Prostate gland (tissue), 2 donors: ENCODE data around the gene TSEN54. TPM values are rescaled to one million over a fixed set of nuclear protein-coding genes. Genes with fewer than 3 reads are reported as not detected.

Experiments
- DNase-seq: peaks from one replicate; pipeline ENCODE4 v3.0.0-alpha.2; 2019; ENCODE audit warnings: low spot score
- H3K27ac ChIP-seq, 2 donors: fragments of 200-600 bp; sonication (generic); 2 replicates each; pipeline ENCODE4 v1.5.1; 2017 to 2019
- H3K27me3 ChIP-seq: fragments of 200-600 bp; sonication (generic); replicated peaks from 2 replicates; pipeline ENCODE4 v1.5.1; 2019; ENCODE audit not compliant: insufficient read depth
- H3K36me3 ChIP-seq, 2 donors: fragments of 200-600 bp; sonication (generic); 1 replicate in 1 of 2; 2 replicates in 1 of 2; pipeline versions ENCODE4 v1.5.1 to v1.8.1; 2017 to 2019
- H3K4me1 ChIP-seq: fragments of 200-600 bp; sonication (generic); replicated peaks from 2 replicates; pipeline ENCODE4 v1.5.1; 2019
- H3K4me3 ChIP-seq, 2 donors: fragments of 200-600 bp; sonication (generic); 2 replicates each; pipeline ENCODE4 v1.5.1; 2017 to 2019
- H3K9me3 ChIP-seq: fragments of 200-600 bp; sonication (generic); 2 replicates; pipeline ENCODE4 v1.5.1; 2017
- CTCF ChIP-seq, 4 experiments: fragments of 200-600 bp in 2 of 4; fragments of 450-650 bp in 2 of 4; sonication (generic) in 2 of 4; IDR thresholded peaks; 1 replicate in 3 of 4; 2 replicates in 1 of 4; pipeline ENCODE4 v1.5.1; 2016 to 2019; ENCODE audit warnings: antibody characterized with exemption in 4 of 4, mild to moderate bottlenecking in 2 of 4, moderate library complexity in 2 of 4
- POLR2A ChIP-seq: fragments of 450-650 bp; IDR thresholded peaks from one replicate; pipeline ENCODE4 v1.6.1; 2016; ENCODE audit warnings: antibody characterized with exemption, mild to moderate bottlenecking
- POLR2AphosphoS5 ChIP-seq: sonication (generic); formaldehyde crosslinking; IDR thresholded peaks from one replicate; pipeline ENCODE4 v1.6.1; 2017; ENCODE audit warnings: antibody characterized with exemption
- WGBS: methylation state at CpG from one replicate; pipeline ENCODE4 v1.1.5; 2018; 5-methylcytosine and 5-hydroxymethylcytosine counted together
- intact Hi-C: fragments of 100-400 bp; cut with DNase I; formaldehyde crosslinking; loops from one replicate; pipeline ENCODE4 v1.14.2; 2022
- total RNA-seq, 2 donors: library from RNA; depleted of rRNA; stranded (reverse); fragments of >200 nt; gene quantifications; one replicate each; pipeline ENCODE4 v1.1.0, GENCODE V29; 2016

The TSEN54 gene
- total RNA-seq, 2 donors from 2014 or later: 45.9 to 56.2 TPM

- intact Hi-C loops: no loop called here
- Histone ChIP-seq H3K27me3 (no peaks in the 10 kb centered on the region), H3K4me3 (no peak overlapping the region), H3K27ac (no peak overlapping the region), H3K4me1 (no peaks in the 10 kb centered on the region), H3K9me3 (no peaks in the 10 kb centered on the region), H3K36me3 (peaks cover 8 to 17% of the 10 kb centered on the region in 2 donors)
- WGBS: 75% methylated on average over 21 of the region's 21 CpGs
- TF ChIP-seq POLR2AphosphoS5 (no peak), POLR2A (no peak), CTCF (IDR thresholded peaks at IDR 0.05) (no peak)
- no peak for DNase-seq
Observed at GRCh38 chr17:75498039-75498725, 18.1 kb upstream of the TSEN54 start.

GRCh38 chr17:75498726-75499213 is 17.6 kb upstream of the TSEN54 start:
- no peaks in the 10 kb centered on the region for H3K9me3 ChIP-seq
- DNase-seq: no peak
- TF ChIP-seq POLR2A (no peak), POLR2AphosphoS5 (no peak), CTCF (IDR thresholded peaks at IDR 0.05) (no peak)
- H3K27me3 ChIP-seq: no peaks in the 10 kb centered on the region
- H3K27ac ChIP-seq: no peak overlapping the region
- intact Hi-C loops: no loop called here
- peaks cover 8 to 17% of the 10 kb centered on the region in 2 donors for H3K36me3 ChIP-seq
- H3K4me1 ChIP-seq: no peaks in the 10 kb centered on the region
- no peak overlapping the region for H3K4me3 ChIP-seq
- WGBS: 57% methylated on average over 16 of the region's 16 CpGs

GRCh38 chr17:75499313-75500022 is 16.9 kb upstream of the TSEN54 start:
- no peak for DNase-seq
- Histone ChIP-seq H3K27ac (no peak overlapping the region), H3K9me3 (no peaks in the 10 kb centered on the region), H3K36me3 (peaks cover 5 to 18% of the 10 kb centered on the region in 2 donors), H3K27me3 (no peaks in the 10 kb centered on the region), H3K4me3 (no peak overlapping the region), H3K4me1 (no peaks in the 10 kb centered on the region)
- intact Hi-C loops: no loop called here
- 49% methylated on average over 7 of the region's 16 CpGs for WGBS
- TF ChIP-seq POLR2A (no peak), CTCF (IDR thresholded peaks at IDR 0.05) (no peak), POLR2AphosphoS5 (no peak)

GRCh38 chr17:75500419-75501216 is 15.7 kb upstream of the TSEN54 start:
- intact Hi-C loops: no loop called here
- whole genome bisulfite sequencing: 74% methylated on average over 10 of the region's 17 CpGs
- TF ChIP-seq POLR2AphosphoS5 (no peak), CTCF (IDR thresholded peaks at IDR 0.05) (no peak), POLR2A (no peak)
- Histone ChIP-seq H3K9me3 (no peaks in the 10 kb centered on the region), H3K27me3 (no peaks in the 10 kb centered on the region), H3K36me3 (peaks cover 0 to 29% of the 10 kb centered on the region in 2 donors), H3K4me3 (no peak overlapping the region), H3K27ac (no peak overlapping the region), H3K4me1 (no peaks in the 10 kb centered on the region)
- DNase-seq: no peak
